GM13977 (cell line): ENCODE measurements around the gene CPEB3.
"Not testable (repeated sequence)": the region's sequence is repeated elsewhere in the genome, so short reads cannot be mapped to it uniquely, and the experiment has no call there.

ENCODE experiments used
- DNase-seq: peaks from one replicate; pipeline ENCODE4 v3.0.0; 2012; ENCODE audit warnings: low spot score
- CTCF ChIP-seq: IDR thresholded peaks from 2 replicates; pipeline ENCODE4 v1.5.1; 2012; ENCODE audit warnings: mild to moderate bottlenecking, control low read depth; ENCODE audit not compliant: insufficient read depth; ENCODE audit errors: extremely low read depth, missing control alignments
- in situ Hi-C: fragments of 300-500 bp; cut with MboI; formaldehyde crosslinking; loops from one replicate; pipeline ENCODE4 v1.12.0; 2022; ENCODE audit warnings: low sequenced_read_pairs, low pct_unique_long_range_greater_than_20kb, mixed read lengths, inconsistent platforms; ENCODE audit not compliant: unreplicated experiment

Gene CPEB3

GRCh38 chr10:92218569-92218968 is 72.3 kb downstream of the CPEB3 start:
- TF ChIP-seq CTCF, result no peak
- in situ Hi-C loops, result no loop called here

GRCh38 chr10:92216608-92217007 is 74.3 kb downstream of the CPEB3 start:
- DNase-seq, in situ Hi-C loops: not testable (repeated sequence)

More at GRCh38 chr10:92218569-92218968, 72.3 kb downstream of the CPEB3 start:
- DNase-seq, result no peak

GRCh38 chr10:92215222-92215621 is 75.7 kb downstream of the CPEB3 start:
- DNase-seq, in situ Hi-C loops: not testable (repeated sequence)

GRCh38 chr10:92213049-92213448 is 77.8 kb downstream of the CPEB3 start:
- no peak for DNase-seq
- no peak for TF ChIP-seq CTCF
- in situ Hi-C loops, result no loop called here

GRCh38 chr10:92208736-92209135 is 82.1 kb downstream of the CPEB3 start:
- TF ChIP-seq CTCF, result no peak
- no peak for DNase-seq
- in situ Hi-C loops, result no loop called here

- in situ Hi-C loops, result no loop called here
- DNase-seq, result no peak
- no peak for TF ChIP-seq CTCF
Measured at GRCh38 chr10:92208157-92208720, 82.6 kb downstream of the CPEB3 start.

- TF ChIP-seq CTCF, result no peak
- no peak for DNase-seq
- in situ Hi-C loops, result no loop called here
Measured at GRCh38 chr10:92207061-92207460, 83.8 kb downstream of the CPEB3 start.
